Activated T-cell treated with anti-CD3 and anti-CD28 coated beads for 24 hours (primary cell): ENCODE results near the gene KDM6A.
"Not testable (repeated sequence)": the region's sequence is repeated elsewhere in the genome, so short reads cannot be mapped to it uniquely, and the experiment has no call there.

Experiments used
- DNase-seq: peaks from one replicate; pipeline ENCODE4 v3.0.0-alpha.2; 2020; ENCODE audit warnings: low read depth

Gene KDM6A

GRCh38 chrX:44927398-44927797, 54.4 kb downstream of the KDM6A start:
- DNase-seq = no peak

GRCh38 chrX:44931441-44931973, 58.5 kb downstream of the KDM6A start:
- no peak for DNase-seq

- DNase-seq = no peak
These were observed 62.2 kb downstream of the KDM6A start for GRCh38 chrX:44935172-44935571.

GRCh38 chrX:44935640-44936039, 62.7 kb downstream of the KDM6A start:
- DNase-seq = no peak

- DNase-seq = no peak
These were observed 64.6 kb downstream of the KDM6A start for GRCh38 chrX:44937606-44938005.

- no peak for DNase-seq
These were observed 65.1 kb downstream of the KDM6A start for GRCh38 chrX:44938111-44938510.

GRCh38 chrX:44940541-44940940, 67.6 kb downstream of the KDM6A start:
- DNase-seq = not testable (repeated sequence)

GRCh38 chrX:44943007-44943406, 70.0 kb downstream of the KDM6A start:
- DNase-seq = no peak

- DNase-seq = no peak
These were observed 71.9 kb downstream of the KDM6A start for GRCh38 chrX:44944894-44945293.

GRCh38 chrX:44945736-44946135, 72.7 kb downstream of the KDM6A start:
- DNase-seq = no peak

- DNase-seq = no peak
These were observed 73.8 kb downstream of the KDM6A start for GRCh38 chrX:44946771-44947170.

GRCh38 chrX:44947995-44948394, 75.0 kb downstream of the KDM6A start:
- no peak for DNase-seq

GRCh38 chrX:44948406-44948805, 75.4 kb downstream of the KDM6A start:
- no peak for DNase-seq

GRCh38 chrX:44949125-44949524, 76.1 kb downstream of the KDM6A start:
- no peak for DNase-seq

- not testable (repeated sequence) for DNase-seq
These were observed 77.7 kb downstream of the KDM6A start for GRCh38 chrX:44950471-44951366.

- no peak for DNase-seq
These were observed 78.6 kb downstream of the KDM6A start for GRCh38 chrX:44951572-44952067.

GRCh38 chrX:44952329-44953027, 79.5 kb downstream of the KDM6A start:
- no peak for DNase-seq

GRCh38 chrX:44953734-44954502, 80.9 kb downstream of the KDM6A start:
- no peak for DNase-seq

- DNase-seq = no peak
These were observed 81.6 kb downstream of the KDM6A start for GRCh38 chrX:44954562-44954961.

- DNase-seq = no peak
These were observed 84.9 kb downstream of the KDM6A start for GRCh38 chrX:44957848-44958247.

- no peak for DNase-seq
These were observed 85.5 kb downstream of the KDM6A start for GRCh38 chrX:44958480-44958879.
